K562 (cell line): ENCODE data around the gene SOCS7. TPM values are rescaled to one million over a fixed set of nuclear protein-coding genes. Genes with fewer than 3 reads are reported as not detected.

Source experiments
- ATAC-seq: fragments of 200-7000 bp; cut with Tn5 transposase; 3 replicates; pipeline ENCODE4 v1.9.1; 2020; ENCODE audit warnings: moderate library complexity
- BruUV-seq: library from RNA; stranded (reverse); fragments of 400-500 nt; replicated peaks from 2 replicates; lab custom pipeline; 2021; lab: Mats Ljungman, UMichigan
- CTCF ChIA-PET: fragments of 300-600 bp; formaldehyde crosslinking; extraction: SDS; loops from one replicate; lab custom pipeline; 2021; ENCODE audit warnings: low intra/inter-chr PET ratio; lab: Yijun Ruan, JAX
- POLR2A ChIA-PET: fragments of 300-600, 350-650 bp; sonication (Branson Sonifier 250); formaldehyde crosslinking; extraction: SDS; loops from one replicate; lab custom pipeline; 2021; ENCODE audit warnings: antibody characterized with exemption, inconsistent platforms; lab: Yijun Ruan, JAX
- DNase-seq, 4 experiments: peaks; one replicate each; pipeline versions ENCODE4 v3.0.0 to v3.0.0-alpha.2; 2011 to 2018; ENCODE audit warnings: low spot score in 3 of 4, mixed read lengths in 3 of 4; ENCODE audit errors: extremely low read depth in 1 of 4
- FAIRE-seq: peaks from 2 replicates; lab custom pipeline; 2011; peaks lifted over from hg19 to GRCh38; lab: Jason Lieb, UNC
- H2AFZ ChIP-seq: 2 replicates; pipeline ENCODE4 v1.6.0; 2011; ENCODE audit warnings: low read depth, low read length, control low read depth, inconsistent platforms
- H3K27ac ChIP-seq: fragments of 200-600 bp; 3 replicates; pipeline ENCODE4 v1.8.0; 2011; ENCODE audit warnings: low read depth, mild to moderate bottlenecking, control low read depth, inconsistent platforms, low read length, moderate library complexity, mixed read lengths; ENCODE audit errors: extremely low read depth
- H3K27me3 ChIP-seq, 2 experiments: fragments of 300-600 bp in 1 of 2; 2 replicates in 1 of 2; 3 replicates in 1 of 2; pipeline versions ENCODE4 v1.6.0 to v1.8.0; 2011; ENCODE audit warnings: inconsistent platforms in 2 of 2, low read length in 2 of 2, mild to moderate bottlenecking in 1 of 2, mixed read lengths in 1 of 2, moderate library complexity in 1 of 2; ENCODE audit not compliant: control insufficient read depth in 2 of 2, insufficient read depth in 2 of 2
- H3K36me3 ChIP-seq: fragments of 300-600 bp; 3 replicates; pipeline ENCODE4 v1.8.0; 2011; ENCODE audit warnings: mild to moderate bottlenecking, low read length, inconsistent platforms; ENCODE audit not compliant: control insufficient read depth, insufficient read depth
- H3K4me1 ChIP-seq, 2 experiments: fragments of 200-600 bp in 1 of 2; replicated peaks in 1 of 2; 2 replicates in 1 of 2; 3 replicates in 1 of 2; pipeline versions ENCODE4 v1.5.1 to v1.8.0; 2011; ENCODE audit warnings: inconsistent platforms in 2 of 2, low read length in 2 of 2, mild to moderate bottlenecking in 1 of 2, mixed read lengths in 1 of 2, moderate library complexity in 1 of 2; ENCODE audit not compliant: control insufficient read depth in 2 of 2, insufficient read depth in 2 of 2
- H3K4me2 ChIP-seq: 2 replicates; pipeline ENCODE4 v1.6.1; 2011; ENCODE audit warnings: low read length, control low read depth, inconsistent platforms, mixed read lengths; ENCODE audit not compliant: insufficient read depth
- H3K4me3 ChIP-seq: fragments of 200-600 bp; sonication (generic), shearing (Covaris generic); 2 replicates; pipeline ENCODE4 v1.5.1; 2016; ENCODE audit warnings: control low read depth, inconsistent platforms
- H3K79me2 ChIP-seq: fragments of 200-600 bp; 3 replicates; pipeline ENCODE4 v1.8.0; 2011; ENCODE audit warnings: low read length, inconsistent platforms; ENCODE audit not compliant: control insufficient read depth, insufficient read depth
- H3K9ac ChIP-seq, 2 experiments: 2 replicates each; pipeline versions ENCODE4 v1.6.0 to v1.6.1; 2011; ENCODE audit warnings: low read depth in 2 of 2, low read length in 2 of 2, control low read depth in 1 of 2, inconsistent platforms in 1 of 2, mild to moderate bottlenecking in 1 of 2, mixed read lengths in 1 of 2; ENCODE audit not compliant: insufficient read depth in 1 of 2
- H3K9me1 ChIP-seq: one replicate; pipeline ENCODE4 v1.6.0; 2011; ENCODE audit warnings: inconsistent platforms, mild to moderate bottlenecking, low read length, moderate library complexity; ENCODE audit not compliant: control insufficient read depth, insufficient read depth
- H3K9me3 ChIP-seq: replicated peaks from 2 replicates; pipeline ENCODE4 v1.5.1; 2011; ENCODE audit warnings: low read depth, low read length, inconsistent platforms; ENCODE audit not compliant: control insufficient read depth, insufficient read depth
- H4K20me1 ChIP-seq: replicated peaks from 2 replicates; pipeline ENCODE4 v1.6.1; 2011; ENCODE audit warnings: low read length, inconsistent platforms, mixed read lengths; ENCODE audit not compliant: control insufficient read depth, insufficient read depth
- ATF1 ChIP-seq, 2 experiments: fragments of 450-650 bp in 1 of 2; IDR thresholded peaks; 2 replicates each; pipeline ENCODE4 v1.6.1; 2016; ENCODE audit warnings: missing compliant biosample characterization in 1 of 2, missing genetic modification characterization in 1 of 2
- BRD9 ChIP-seq: fragments of 450-650 bp; IDR thresholded peaks from 2 replicates; pipeline ENCODE4 v1.6.1; 2018; ENCODE audit warnings: low read depth; ENCODE audit not compliant: partially characterized antibody
- CBX1 ChIP-seq: sonication (generic); IDR thresholded peaks from 2 replicates; pipeline ENCODE4 v1.6.1; 2016; ENCODE audit warnings: antibody characterized with exemption, low read depth, mild to moderate bottlenecking
- HMBOX1 ChIP-seq: sonication (generic); IDR thresholded peaks from 2 replicates; pipeline ENCODE4 v1.6.1; 2016
- RFX7 ChIP-seq: fragments of 250-450 bp; sonication (Bioruptor Pico); IDR thresholded peaks from 2 replicates; pipeline ENCODE4 v1.5.1; 2021; ENCODE audit warnings: mild to moderate bottlenecking
- SAFB ChIP-seq: fragments of 200-400 bp; formaldehyde crosslinking; IDR thresholded peaks from 2 replicates; pipeline ENCODE4 v1.6.1; 2017; ENCODE audit warnings: low read depth, low read length, borderline replicate concordance
- TAF7 ChIP-seq: fragments of 450-650 bp; IDR thresholded peaks from 2 replicates; pipeline ENCODE4 v1.6.1; 2016; ENCODE audit warnings: missing genetic modification characterization, missing compliant biosample characterization
- TCF3 ChIP-seq: sonication (generic); formaldehyde crosslinking; IDR thresholded peaks from 2 replicates; pipeline ENCODE4 v1.4.0; 2020; ENCODE audit warnings: mild to moderate bottlenecking, missing genetic modification reagents
- ZBTB2 ChIP-seq: fragments of 450-650 bp; IDR thresholded peaks from 2 replicates; pipeline ENCODE4 v1.6.1; 2016; ENCODE audit warnings: antibody characterized with exemption
- ZBTB9 ChIP-seq: fragments of 450-650 bp; formaldehyde crosslinking; IDR thresholded peaks from 2 replicates; pipeline ENCODE4 v1.4.0; 2020; ENCODE audit warnings: mild to moderate bottlenecking, moderate library complexity
- ZFPM2 ChIP-seq: fragments of 250-450 bp; sonication (Bioruptor Pico); IDR thresholded peaks from 2 replicates; pipeline ENCODE4 v1.5.1; 2022; ENCODE audit warnings: mild to moderate bottlenecking
- ZKSCAN3 ChIP-seq: fragments of 250-450 bp; sonication (Bioruptor Pico); IDR thresholded peaks from 2 replicates; pipeline ENCODE4 v1.4.0; 2020
- ZMIZ1 ChIP-seq, 2 experiments: fragments of 150-350 bp in 1 of 2; IDR thresholded peaks; 2 replicates each; pipeline ENCODE4 v1.6.1; 2012 to 2016; ENCODE audit warnings: low read depth in 2 of 2, low read length in 2 of 2, mild to moderate bottlenecking in 1 of 2, moderate library complexity in 1 of 2
- WGBS: fragments of 100-300 bp; shearing (Covaris generic); methylation state at CpG from one replicate; pipeline ENCODE4 v1.1.6; 2016; ENCODE audit warnings: low coverage, mixed read lengths; ENCODE audit not compliant: insufficient coverage; ENCODE audit errors: missing lambda C conversion rate; 5-methylcytosine and 5-hydroxymethylcytosine counted together
- in situ Hi-C: fragments of 300-500 bp; cut with MboI; formaldehyde crosslinking; loops from 4 replicates; pipeline ENCODE4 v1.15.0; 2018; ENCODE audit warnings: inconsistent platforms, mixed read lengths
- intact Hi-C: fragments of 100-400 bp; cut with micrococcal nuclease; formaldehyde crosslinking; loops from 2 replicates; pipeline ENCODE4 v1.14.2; 2022
- polyA plus RNA-seq, 8 experiments: library from polyadenylated mRNA; depleted of rRNA in 4 of 8; stranded (reverse) in 5 of 8; unstranded in 3 of 8; fragments of >200 nt; fragmentation: Nextera tagmentation in 2 of 8; fragmentation: Illumina TruSeq in 1 of 8; extraction: Ambion mirVana in 2 of 8; extraction: Trizol in 1 of 8; gene quantifications; 2 replicates each; pipeline versions ENCODE4 v1.2.1 to v1.2.3, GENCODE V29; 2011 to 2014; ENCODE audit warnings: inconsistent platforms in 1 of 8, missing spikeins in 1 of 8
- total RNA-seq, 7 experiments: library from RNA; depleted of rRNA in 6 of 7; stranded (reverse); fragments of >200 nt in 6 of 7; fragmentation: Illumina TruSeq in 2 of 7; extraction: Trizol in 2 of 7; gene quantifications; 2 replicates each; pipeline versions ENCODE4 v1.2.1 to v1.2.3, GENCODE V29; 2011 to 2021; ENCODE audit warnings: low replicate concordance in 1 of 7

Gene SOCS7
- total and polyA plus RNA-seq, 9 of the 15 experiments (the other 6 are each of a cell fraction or from before 2014, with no cell fraction given): 0.94 to 14.5 (median 8.2) TPM

GRCh38 chr17:38420518-38420917, 68.9 kb downstream of the SOCS7 start (continued):
- TF ChIP-seq ZBTB9 (CRISPR knock-in tag) (no peak), TAF7 (tag) (no peak), ZBTB2 (no peak), TCF3 (CRISPR knock-in tag) (no peak), RFX7 (no peak), ATF1 (CRISPR knock-in tag; IDR thresholded peaks at IDR 0.05) (no peak), ATF1 (tag; IDR thresholded peaks at IDR 0.05) (no peak), ZKSCAN3 (CRISPR knock-in tag) (no peak)

GRCh38 chr17:38421171-38421841, 69.7 kb downstream of the SOCS7 start:
- CTCF ChIA-PET: interaction anchor here (0.6 to 0.8 kb wide), 2 partner anchors 20 to 89 kb away, joined by 3 read pairs; no protein-coding TSS in a partner anchor
- H3K4me1 ChIP-seq: peaks cover 16 to 25% of the 10 kb centered on the region in 2 experiments; a peak in 4 of 5 replicates
- no peak overlapping the region for H3K4me3 ChIP-seq

More at GRCh38 chr17:38421171-38421841, 69.7 kb downstream of the SOCS7 start:
- no peak overlapping the region for H3K27ac ChIP-seq
- DNase-seq (no peak), FAIRE-seq (no peak), ATAC-seq (no peak)
- no peaks in the 10 kb centered on the region for H3K79me2 ChIP-seq
- H3K36me3 ChIP-seq: no peaks in the 10 kb centered on the region
- no peak overlapping the region for H3K4me2 ChIP-seq
- BruUV-seq: no TSS peak
- in situ Hi-C loops (no loop called here), intact Hi-C loops (no loop called here)
- H3K9me3 ChIP-seq: no peaks in the 10 kb centered on the region
- H3K9me1 ChIP-seq: no peaks in the 10 kb centered on the region
- H3K9ac ChIP-seq: no peak overlapping the region
- H4K20me1 ChIP-seq: peaks cover 8% of the 10 kb centered on the region
- POLR2A ChIA-PET: interaction anchor here (0.6 kb wide), 1 partner anchor 68 kb away, joined by 3 read pairs; no protein-coding TSS in a partner anchor
- no peak for TF ChIP-seq CBX1
- no peak for TF ChIP-seq BRD9
- no peak for TF ChIP-seq HMBOX1
- no peak for TF ChIP-seq ZMIZ1 (IDR thresholded peaks at IDR 0.05; ENCODE audit: low read depth in 2 of 2, low read length in 2 of 2)
- no peak for TF ChIP-seq ZFPM2
- TF ChIP-seq SAFB: no peak
- H3K27me3 ChIP-seq: peaks cover 14 to 56% of the 10 kb centered on the region in 2 experiments; a peak in 4 of 5 replicates
- H2AFZ ChIP-seq: no peak overlapping the region
- 13% methylated on average over 14 of the region's 14 CpGs for WGBS
